ENCODE data around the gene TBX5. TPM values are rescaled to one million over a fixed set of nuclear protein-coding genes. Genes with fewer than 3 reads are reported as not detected.

The TBX5 gene
- not detected in 2 replicates for total RNA-seq (2014; rRNA removed; shearing (Covaris generic); ENCODE audit: low replicate concordance)

GRCh38 chr12:114405519-114406271 lies at the start of gene TBX5:
Gene TBX5, minus strand, starts transcription at chr12:114406144. Its CDS starts 2,246 bp downstream, at chr12:114403898.
- Histone ChIP-seq H3K36me3 (no peaks in the 10 kb centered on the region), H3K9me3 (no peaks in the 10 kb centered on the region), H3K27me3 (peaks cover 3% of the 10 kb centered on the region; the same call in 1 of the 2 replicates), H3K4me3 (peak within 1 kb of the TSS; percentile 17)
- DNase-seq, result peak; percentile 35

- H3K4me3 ChIP-seq, result no peak overlapping the region
- no peak for DNase-seq
- no peaks in the 10 kb centered on the region for H3K36me3 ChIP-seq
- no peaks in the 10 kb centered on the region for H3K9me3 ChIP-seq
- no peaks in the 10 kb centered on the region; the same call in 1 of the 2 replicates for H3K27me3 ChIP-seq
These were observed 45.7 kb upstream of the TBX5 start for GRCh38 chr12:114451657-114452056.

- Histone ChIP-seq H3K36me3 (no peaks in the 10 kb centered on the region), H3K27me3 (no peaks in the 10 kb centered on the region; the same call in 1 of the 2 replicates), H3K9me3 (no peaks in the 10 kb centered on the region), H3K4me3 (no peak overlapping the region)
- DNase-seq, result no peak
These were observed 44.8 kb upstream of the TBX5 start for GRCh38 chr12:114450515-114451300.

- DNase-seq, result no peak
- H3K4me3 ChIP-seq, result no peak overlapping the region
- no peaks in the 10 kb centered on the region for H3K9me3 ChIP-seq
- H3K36me3 ChIP-seq, result no peaks in the 10 kb centered on the region
- no peaks in the 10 kb centered on the region; the same call in 1 of the 2 replicates for H3K27me3 ChIP-seq
These were observed 44.1 kb upstream of the TBX5 start for GRCh38 chr12:114450019-114450418.

- H3K4me3 ChIP-seq, result no peak overlapping the region
- no peaks in the 10 kb centered on the region for H3K9me3 ChIP-seq
- H3K36me3 ChIP-seq, result no peaks in the 10 kb centered on the region
- H3K27me3 ChIP-seq, result peaks cover 8% of the 10 kb centered on the region
- no peak for DNase-seq
These were observed 42.6 kb upstream of the TBX5 start for GRCh38 chr12:114448618-114448933.

- Histone ChIP-seq H3K9me3 (no peaks in the 10 kb centered on the region), H3K27me3 (peaks cover 8% of the 10 kb centered on the region), H3K4me3 (no peak overlapping the region), H3K36me3 (no peaks in the 10 kb centered on the region)
- no peak for DNase-seq
These were observed 42.1 kb upstream of the TBX5 start for GRCh38 chr12:114447799-114448617.

- Histone ChIP-seq H3K36me3 (no peaks in the 10 kb centered on the region), H3K9me3 (no peaks in the 10 kb centered on the region), H3K4me3 (no peak overlapping the region), H3K27me3 (peaks cover 8% of the 10 kb centered on the region)
- peak; percentile 16 for DNase-seq
These were observed 41.4 kb upstream of the TBX5 start for GRCh38 chr12:114447274-114447716.

GRCh38 chr12:114445401-114446323 lies 39.7 kb upstream of the TBX5 start:
- no peaks in the 10 kb centered on the region for H3K9me3 ChIP-seq
- DNase-seq, result no peak
- peaks cover 8% of the 10 kb centered on the region for H3K27me3 ChIP-seq
- H3K4me3 ChIP-seq, result no peak overlapping the region
- no peaks in the 10 kb centered on the region for H3K36me3 ChIP-seq

- no peak overlapping the region for H3K4me3 ChIP-seq
- H3K36me3 ChIP-seq, result no peaks in the 10 kb centered on the region
- H3K27me3 ChIP-seq, result peaks cover 8% of the 10 kb centered on the region; the same call in 1 of the 2 replicates
- DNase-seq, result no peak
- no peaks in the 10 kb centered on the region for H3K9me3 ChIP-seq
These were observed 38.7 kb upstream of the TBX5 start for GRCh38 chr12:114444422-114445279.

GRCh38 chr12:114443607-114444421 lies 37.9 kb upstream of the TBX5 start:
- DNase-seq, result no peak
- H3K27me3 ChIP-seq, result peaks cover 8% of the 10 kb centered on the region; the same call in 1 of the 2 replicates
- H3K9me3 ChIP-seq, result no peaks in the 10 kb centered on the region
- H3K4me3 ChIP-seq, result no peak overlapping the region
- H3K36me3 ChIP-seq, result no peaks in the 10 kb centered on the region

- H3K36me3 ChIP-seq, result no peaks in the 10 kb centered on the region
- H3K9me3 ChIP-seq, result no peaks in the 10 kb centered on the region
- H3K27me3 ChIP-seq, result peaks cover 8% of the 10 kb centered on the region; the same call in 1 of the 2 replicates
- H3K4me3 ChIP-seq, result no peak overlapping the region
- DNase-seq, result no peak
These were observed 36.6 kb upstream of the TBX5 start for GRCh38 chr12:114442578-114442977.

GRCh38 chr12:114441545-114441944 lies 35.6 kb upstream of the TBX5 start:
- DNase-seq, result no peak
- H3K9me3 ChIP-seq, result no peaks in the 10 kb centered on the region
- no peak overlapping the region for H3K4me3 ChIP-seq
- H3K36me3 ChIP-seq, result no peaks in the 10 kb centered on the region
- H3K27me3 ChIP-seq, result peaks cover 8% of the 10 kb centered on the region; the same call in 1 of the 2 replicates

GRCh38 chr12:114441039-114441383 lies 35.1 kb upstream of the TBX5 start:
- Histone ChIP-seq H3K36me3 (no peaks in the 10 kb centered on the region), H3K27me3 (peaks cover 8% of the 10 kb centered on the region; the same call in 1 of the 2 replicates), H3K4me3 (no peak overlapping the region), H3K9me3 (no peaks in the 10 kb centered on the region)
- DNase-seq, result no peak

GRCh38 chr12:114440270-114441038 lies 34.5 kb upstream of the TBX5 start:
- Histone ChIP-seq H3K9me3 (no peaks in the 10 kb centered on the region), H3K4me3 (no peak overlapping the region), H3K36me3 (no peaks in the 10 kb centered on the region), H3K27me3 (peaks cover 8% of the 10 kb centered on the region; the same call in 1 of the 2 replicates)
- no peak for DNase-seq

Data from MG63 (cell line).